NT2/D1 (cell line): ENCODE results near the gene CACHD1.

Experiments used
- DNase-seq: peaks from one replicate; pipeline ENCODE4 v3.0.0-alpha.2; 2011; ENCODE audit warnings: low read depth, low spot score
- H3K27me3 ChIP-seq: 2 replicates; pipeline ENCODE4 v1.6.0; 2011; ENCODE audit warnings: mild to moderate bottlenecking; ENCODE audit not compliant: insufficient read length, insufficient read depth
- H3K36me3 ChIP-seq: 2 replicates; pipeline ENCODE4 v1.6.1; 2011; ENCODE audit warnings: mild to moderate bottlenecking, low read length, mixed read lengths; ENCODE audit not compliant: insufficient read depth, insufficient read length
- H3K4me1 ChIP-seq: 2 replicates; pipeline ENCODE4 v1.5.1; 2011; ENCODE audit not compliant: insufficient read depth, insufficient read length
- H3K4me3 ChIP-seq: 2 replicates; pipeline ENCODE4 v1.5.1; 2011; ENCODE audit warnings: low read depth; ENCODE audit not compliant: insufficient read length
- H3K9ac ChIP-seq: 2 replicates; pipeline ENCODE4 v1.6.0; 2011; ENCODE audit warnings: low read depth; ENCODE audit not compliant: insufficient read length
- H3K9me3 ChIP-seq: 2 replicates; pipeline ENCODE4 v1.5.1; 2011; ENCODE audit warnings: mild to moderate bottlenecking, low read length; ENCODE audit not compliant: insufficient read depth
- SUZ12 ChIP-seq: IDR thresholded peaks from 2 replicates; pipeline ENCODE4 v1.6.1; 2011; ENCODE audit not compliant: insufficient read length, insufficient read depth; ENCODE audit errors: extremely low read depth
- YY1 ChIP-seq: IDR thresholded peaks from 2 replicates; pipeline ENCODE4 v1.6.1; 2011; ENCODE audit not compliant: insufficient read length, insufficient read depth
- ZNF274 ChIP-seq: IDR thresholded peaks from 2 replicates; pipeline ENCODE4 v1.6.1; 2011; ENCODE audit warnings: mild to moderate bottlenecking, low read depth, low read length

The CACHD1 gene

GRCh38 chr1:64527165-64527564 lies 57.2 kb downstream of the CACHD1 start:
- Histone ChIP-seq H3K9me3 (no peaks in the 10 kb centered on the region), H3K4me3 (no peak overlapping the region), H3K9ac (no peak overlapping the region), H3K27me3 (no peaks in the 10 kb centered on the region), H3K4me1 (no peaks in the 10 kb centered on the region), H3K36me3 (no peaks in the 10 kb centered on the region)
- no peak for DNase-seq
- TF ChIP-seq SUZ12, result no peak
- TF ChIP-seq YY1, result no peak
- TF ChIP-seq ZNF274, result no peak

- Histone ChIP-seq H3K9ac (no peak overlapping the region), H3K9me3 (no peaks in the 10 kb centered on the region), H3K36me3 (no peaks in the 10 kb centered on the region), H3K27me3 (no peaks in the 10 kb centered on the region), H3K4me1 (no peaks in the 10 kb centered on the region), H3K4me3 (no peak overlapping the region)
- DNase-seq, result no peak
- TF ChIP-seq YY1 (no peak), SUZ12 (no peak), ZNF274 (no peak)
Observed at GRCh38 chr1:64527786-64528185, 57.9 kb downstream of the CACHD1 start.

DNA sequence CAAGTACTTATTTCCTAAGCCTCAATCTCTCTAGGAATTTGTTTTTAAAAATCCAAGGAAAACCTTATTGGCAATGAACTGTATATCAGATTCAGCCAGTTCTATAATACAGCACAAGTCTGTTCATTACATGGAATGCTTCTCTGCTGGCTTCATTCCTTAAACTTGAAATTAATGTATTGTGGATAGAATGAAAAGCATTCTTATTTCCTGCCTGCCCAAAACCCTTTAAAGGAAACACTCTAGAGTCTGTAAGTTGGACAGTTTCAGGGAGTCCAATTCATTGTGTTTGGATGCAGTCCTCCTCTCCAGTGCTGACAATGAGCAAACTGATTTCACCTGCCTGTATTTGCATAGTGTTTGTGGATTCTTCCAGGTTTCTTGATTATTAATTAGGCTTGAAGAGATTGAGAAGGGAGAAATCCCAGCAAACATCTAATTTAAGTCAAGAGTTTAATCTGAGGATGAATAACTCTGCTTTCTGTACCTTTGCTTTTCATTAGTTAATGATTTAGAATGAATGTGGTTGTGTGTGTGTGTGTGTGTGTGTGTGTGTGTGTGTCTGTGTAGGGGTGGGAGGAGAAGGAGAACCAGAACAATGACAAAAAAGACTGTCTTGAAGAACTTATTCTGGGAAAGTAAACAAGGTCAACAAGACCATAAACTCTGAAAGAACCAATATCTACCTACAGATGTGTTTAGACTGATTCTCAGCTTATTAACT lies 61.2 kb downstream of the CACHD1 start:
- H3K27me3 ChIP-seq, result no peaks in the 10 kb centered on the region
- H3K4me3 ChIP-seq, result no peak overlapping the region
- no peak overlapping the region for H3K9ac ChIP-seq
- no peaks in the 10 kb centered on the region; the same call in 1 of the 2 replicates for H3K9me3 ChIP-seq
- no peaks in the 10 kb centered on the region for H3K4me1 ChIP-seq
- no peak for TF ChIP-seq ZNF274
- no peak for DNase-seq
- no peaks in the 10 kb centered on the region for H3K36me3 ChIP-seq

DNA sequence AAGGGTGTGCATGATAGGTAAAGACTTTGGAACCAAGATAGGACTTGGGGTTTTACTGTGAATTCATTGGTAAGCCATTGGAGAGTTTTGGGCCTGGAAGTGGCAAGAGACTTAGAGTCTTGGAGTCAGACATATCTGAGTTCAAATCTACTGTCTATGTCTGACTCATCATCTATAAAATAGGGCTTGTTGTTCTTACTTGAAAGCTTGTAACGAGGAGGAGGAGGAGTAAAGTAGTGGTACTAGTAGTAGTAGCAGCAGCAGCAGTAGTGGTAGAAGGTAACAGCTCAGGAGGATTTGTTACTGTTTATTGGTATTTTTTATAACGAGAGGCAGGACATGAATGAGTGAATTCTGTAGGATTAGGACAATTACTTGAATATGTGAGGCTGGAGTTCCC lies 62.7 kb downstream of the CACHD1 start:
- Histone ChIP-seq H3K4me3 (no peak overlapping the region), H3K9ac (no peak overlapping the region), H3K9me3 (no peaks in the 10 kb centered on the region; the same call in 1 of the 2 replicates), H3K27me3 (no peaks in the 10 kb centered on the region), H3K4me1 (no peaks in the 10 kb centered on the region), H3K36me3 (no peaks in the 10 kb centered on the region)
- no peak for DNase-seq
- TF ChIP-seq ZNF274 (no peak), SUZ12 (no peak), YY1 (no peak)

- Histone ChIP-seq H3K4me3 (no peak overlapping the region), H3K36me3 (no peaks in the 10 kb centered on the region), H3K9ac (no peak overlapping the region), H3K9me3 (no peaks in the 10 kb centered on the region; the same call in 1 of the 2 replicates), H3K4me1 (peaks cover 4% of the 10 kb centered on the region), H3K27me3 (no peaks in the 10 kb centered on the region)
- DNase-seq, result no peak
- TF ChIP-seq YY1, result no peak
- TF ChIP-seq ZNF274, result no peak
- TF ChIP-seq SUZ12, result no peak
Observed at GRCh38 chr1:64535938-64536835, 66.3 kb downstream of the CACHD1 start.

DNA sequence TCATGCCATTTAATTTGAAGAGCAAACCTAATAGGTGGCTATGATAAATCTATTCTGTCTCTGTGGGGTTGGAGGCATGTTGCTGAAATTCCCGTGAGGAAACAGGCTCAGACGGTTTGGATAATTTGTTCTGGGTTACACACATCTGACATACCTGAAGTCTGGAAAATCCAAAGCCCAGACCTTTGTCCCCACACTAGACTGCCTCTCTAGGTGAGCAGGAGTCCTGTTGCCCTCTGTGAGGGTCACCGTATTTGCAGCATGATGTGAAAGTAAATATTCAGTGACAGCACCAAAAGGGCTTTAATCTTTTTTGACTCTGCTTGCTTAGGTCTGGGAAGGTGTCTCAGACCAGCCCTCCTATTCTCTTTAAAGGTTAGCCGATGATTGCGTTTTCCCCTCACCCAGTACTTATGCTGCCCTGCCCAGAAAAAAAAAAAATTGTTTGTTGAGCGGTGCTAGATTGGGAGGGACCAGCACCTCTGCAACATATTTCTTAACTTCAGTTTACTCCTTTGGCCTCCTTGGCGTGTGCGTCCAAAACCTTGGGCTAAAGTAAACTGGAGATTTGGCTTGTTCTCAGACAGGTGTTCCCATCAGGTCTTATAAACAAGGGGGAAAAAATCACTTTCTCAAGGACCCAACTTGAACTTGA lies 67.0 kb downstream of the CACHD1 start:
- no peak for DNase-seq
- no peaks in the 10 kb centered on the region for H3K27me3 ChIP-seq
- TF ChIP-seq ZNF274 (no peak), SUZ12 (no peak), YY1 (no peak)
- no peak overlapping the region for H3K4me3 ChIP-seq
- no peaks in the 10 kb centered on the region for H3K36me3 ChIP-seq
- H3K9ac ChIP-seq, result no peak overlapping the region
- peaks cover 4% of the 10 kb centered on the region for H3K4me1 ChIP-seq
- H3K9me3 ChIP-seq, result no peaks in the 10 kb centered on the region; the same call in 1 of the 2 replicates

GRCh38 chr1:64537942-64538341 lies 68.0 kb downstream of the CACHD1 start:
- peaks cover 4% of the 10 kb centered on the region for H3K4me1 ChIP-seq

More at GRCh38 chr1:64537942-64538341, 68.0 kb downstream of the CACHD1 start:
- no peaks in the 10 kb centered on the region for H3K36me3 ChIP-seq
- no peaks in the 10 kb centered on the region for H3K27me3 ChIP-seq
- no peaks in the 10 kb centered on the region; the same call in 1 of the 2 replicates for H3K9me3 ChIP-seq
- DNase-seq, result no peak
- H3K4me3 ChIP-seq, result no peak overlapping the region
- TF ChIP-seq YY1 (no peak), ZNF274 (no peak), SUZ12 (no peak)
- no peak overlapping the region for H3K9ac ChIP-seq
